ENCODE data around the gene ITM2C.
A peak's percentile ranks its signal among the peaks of the same experiment; 100 is the strongest.

Gene ITM2C

DNA sequence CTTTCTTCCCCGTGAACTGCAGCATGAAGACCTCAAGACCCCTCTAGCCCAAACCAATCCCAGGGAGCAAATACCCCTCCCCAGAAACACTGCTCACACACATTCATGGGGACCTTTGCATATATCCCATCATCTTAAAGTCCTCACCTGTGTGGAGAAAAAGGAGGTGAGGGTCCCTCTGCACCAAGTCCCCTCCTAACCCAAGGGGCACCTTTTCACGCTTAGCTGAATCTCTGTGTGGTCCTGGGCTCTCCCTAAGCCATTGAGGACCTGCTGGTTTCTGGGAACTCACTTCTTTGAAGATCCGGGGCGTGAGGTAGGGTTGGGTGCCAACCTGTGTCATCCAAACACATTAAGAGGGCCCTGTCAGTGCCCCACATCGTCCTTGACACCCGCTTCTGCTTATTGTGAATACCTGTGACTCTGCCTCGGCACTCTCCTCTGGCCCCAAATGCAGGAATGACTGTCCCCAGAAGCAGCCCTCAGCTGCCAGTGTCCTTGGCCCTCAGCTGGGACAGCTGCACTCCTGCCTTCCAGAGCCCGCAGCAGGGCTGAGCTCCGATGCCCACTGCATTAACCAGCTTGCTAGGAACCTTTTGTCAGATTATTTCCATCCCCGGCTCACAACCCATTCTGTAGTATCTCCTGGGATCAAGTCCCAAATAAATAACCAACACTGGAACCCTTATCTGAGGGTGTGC lies 41.3 kb upstream of the ITM2C start:
- H3K4me1 ChIP-seq (ENCODE audit: control insufficient read depth, low read length): 0 out of 2 replicates have a peak, but pooled peaks cover 3% of the 10 kb centered on the region
- H3K27ac ChIP-seq (ENCODE audit: low read depth, low read length): no peak overlapping the region
- H3K79me2 ChIP-seq (ENCODE audit: control insufficient read depth, low read length): no peaks in the 10 kb centered on the region
- H3K4me2 ChIP-seq (ENCODE audit: low read length): no peak overlapping the region
- H4K20me1 ChIP-seq (ENCODE audit: control insufficient read depth, insufficient read depth, low read depth, low read length): no peaks in the 10 kb centered on the region
- no peak for TF ChIP-seq EZH2phosphoT487 (IDR thresholded peaks at IDR 0.05; ENCODE audit: borderline replicate concordance, low read length)
- TF ChIP-seq, protein P1, sequence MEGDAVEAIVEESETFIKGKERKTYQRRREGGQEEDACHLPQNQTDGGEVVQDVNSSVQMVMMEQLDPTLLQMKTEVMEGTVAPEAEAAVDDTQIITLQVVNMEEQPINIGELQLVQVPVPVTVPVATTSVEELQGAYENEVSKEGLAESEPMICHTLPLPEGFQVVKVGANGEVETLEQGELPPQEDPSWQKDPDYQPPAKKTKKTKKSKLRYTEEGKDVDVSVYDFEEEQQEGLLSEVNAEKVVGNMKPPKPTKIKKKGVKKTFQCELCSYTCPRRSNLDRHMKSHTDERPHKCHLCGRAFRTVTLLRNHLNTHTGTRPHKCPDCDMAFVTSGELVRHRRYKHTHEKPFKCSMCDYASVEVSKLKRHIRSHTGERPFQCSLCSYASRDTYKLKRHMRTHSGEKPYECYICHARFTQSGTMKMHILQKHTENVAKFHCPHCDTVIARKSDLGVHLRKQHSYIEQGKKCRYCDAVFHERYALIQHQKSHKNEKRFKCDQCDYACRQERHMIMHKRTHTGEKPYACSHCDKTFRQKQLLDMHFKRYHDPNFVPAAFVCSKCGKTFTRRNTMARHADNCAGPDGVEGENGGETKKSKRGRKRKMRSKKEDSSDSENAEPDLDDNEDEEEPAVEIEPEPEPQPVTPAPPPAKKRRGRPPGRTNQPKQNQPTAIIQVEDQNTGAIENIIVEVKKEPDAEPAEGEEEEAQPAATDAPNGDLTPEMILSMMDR (IDR thresholded peaks at IDR 0.05; ENCODE audit: low read depth, low read length, poor library complexity, severe bottlenecking): no peak
- H3K9me2 ChIP-seq (replicated peaks; ENCODE audit: control insufficient read depth, low read length): no peaks in the 10 kb centered on the region
- H3K36me3 ChIP-seq (ENCODE audit: control insufficient read depth, low read length): peaks cover 5% of the 10 kb centered on the region; the same call in 1 of the 2 replicates
- no peaks in the 10 kb centered on the region for H3F3A ChIP-seq (ENCODE audit: control insufficient read depth, insufficient read depth)
- H3K9me3 ChIP-seq (ENCODE audit: control insufficient read depth, insufficient read depth, low read length): no peaks in the 10 kb centered on the region
- H3K4me3 ChIP-seq (ENCODE audit: low read length): no peak overlapping the region
- H3K27me3 ChIP-seq (ENCODE audit: control insufficient read depth, low read length): peaks cover 12% of the 10 kb centered on the region

DNA sequence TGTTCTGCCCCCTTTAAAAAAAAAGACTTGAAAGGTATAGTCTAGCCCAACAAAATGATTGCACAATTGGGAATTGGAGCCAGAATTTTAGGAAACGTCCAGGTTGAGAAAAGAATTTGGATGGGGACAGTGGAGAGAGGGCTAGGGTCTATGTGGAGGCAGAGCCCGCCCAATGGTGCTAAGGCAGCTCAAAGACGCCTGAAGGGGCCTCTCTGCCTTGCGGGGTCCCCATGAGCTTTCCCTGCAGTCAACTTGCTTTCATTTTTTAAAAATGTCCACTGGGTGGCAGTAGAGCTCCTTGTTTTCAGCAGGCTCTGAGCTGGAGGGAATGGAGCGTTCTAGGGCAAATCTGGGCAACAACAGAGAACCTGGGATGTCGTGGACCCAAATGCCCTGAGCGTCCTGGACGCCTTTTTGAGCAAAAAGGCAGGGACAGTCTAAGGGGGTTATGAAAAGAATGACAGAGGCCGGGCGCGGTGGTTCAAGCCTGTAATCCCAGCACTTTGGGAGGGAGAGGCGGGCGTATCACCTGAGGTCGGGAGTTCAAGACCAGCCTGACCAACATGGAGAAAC lies 40.2 kb upstream of the ITM2C start:
- TF ChIP-seq, protein P1 (IDR thresholded peaks at IDR 0.05; ENCODE audit: low read depth, low read length, poor library complexity, severe bottlenecking): peak; percentile 66
- no peak for TF ChIP-seq EZH2phosphoT487 (IDR thresholded peaks at IDR 0.05; ENCODE audit: borderline replicate concordance, low read length)
- Histone ChIP-seq H3K27me3 (ENCODE audit: control insufficient read depth, low read length) (peaks cover 12% of the 10 kb centered on the region), H3K4me1 (ENCODE audit: control insufficient read depth, low read length) (0 out of 2 replicates have a peak, but pooled peaks cover 3% of the 10 kb centered on the region), H3K9me3 (ENCODE audit: control insufficient read depth, insufficient read depth, low read length) (no peaks in the 10 kb centered on the region), H3K4me3 (ENCODE audit: low read length) (no peak overlapping the region), H3K27ac (ENCODE audit: low read depth, low read length) (no peak overlapping the region), H3F3A (ENCODE audit: control insufficient read depth, insufficient read depth) (no peaks in the 10 kb centered on the region), H4K20me1 (ENCODE audit: control insufficient read depth, insufficient read depth, low read depth, low read length) (no peaks in the 10 kb centered on the region), H3K79me2 (ENCODE audit: control insufficient read depth, low read length) (no peaks in the 10 kb centered on the region), H3K4me2 (ENCODE audit: low read length) (no peak overlapping the region), H3K36me3 (ENCODE audit: control insufficient read depth, low read length) (no peaks in the 10 kb centered on the region), H3K9me2 (replicated peaks; ENCODE audit: control insufficient read depth, low read length) (no peaks in the 10 kb centered on the region)

DNA sequence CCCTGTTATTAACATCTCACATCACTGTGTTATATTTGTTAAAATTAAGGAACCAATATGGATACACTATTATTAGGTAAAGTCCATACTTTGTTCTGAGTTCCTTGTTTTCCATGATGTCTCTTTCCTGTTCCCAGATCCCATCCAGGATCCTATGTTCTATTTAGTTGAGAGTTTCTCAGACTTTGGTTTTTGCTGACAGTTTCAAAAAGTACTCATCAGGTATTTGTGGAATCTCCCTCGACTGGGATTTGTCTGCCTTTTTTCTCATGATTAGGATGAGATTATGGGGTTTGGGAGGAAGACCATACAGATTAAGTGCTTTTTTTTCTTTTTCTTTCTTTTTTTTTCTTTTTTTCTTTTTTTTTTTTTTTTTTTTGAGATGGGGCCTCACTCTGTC lies 39.4 kb upstream of the ITM2C start:
- H3K27me3 ChIP-seq (ENCODE audit: control insufficient read depth, low read length): peaks cover 15% of the 10 kb centered on the region
- no peaks in the 10 kb centered on the region for H3K9me3 ChIP-seq (ENCODE audit: control insufficient read depth, insufficient read depth, low read length)
- no peak overlapping the region for H3K27ac ChIP-seq (ENCODE audit: low read depth, low read length)
- 0 out of 2 replicates have a peak, but pooled peaks cover 3% of the 10 kb centered on the region for H3K4me1 ChIP-seq (ENCODE audit: control insufficient read depth, low read length)
- no peaks in the 10 kb centered on the region for H3K36me3 ChIP-seq (ENCODE audit: control insufficient read depth, low read length)
- no peaks in the 10 kb centered on the region for H3K79me2 ChIP-seq (ENCODE audit: control insufficient read depth, low read length)
- H3F3A ChIP-seq (ENCODE audit: control insufficient read depth, insufficient read depth): no peaks in the 10 kb centered on the region
- H3K4me2 ChIP-seq (ENCODE audit: low read length): no peak overlapping the region
- no peaks in the 10 kb centered on the region for H3K9me2 ChIP-seq (replicated peaks; ENCODE audit: control insufficient read depth, low read length)
- H3K4me3 ChIP-seq (ENCODE audit: low read length): no peak overlapping the region
- TF ChIP-seq, protein P1 (IDR thresholded peaks at IDR 0.05; ENCODE audit: low read depth, low read length, poor library complexity, severe bottlenecking): no peak
- no peak for TF ChIP-seq EZH2phosphoT487 (IDR thresholded peaks at IDR 0.05; ENCODE audit: borderline replicate concordance, low read length)
- no peaks in the 10 kb centered on the region for H4K20me1 ChIP-seq (ENCODE audit: control insufficient read depth, insufficient read depth, low read depth, low read length)
